ENCODE data around the gene ACOXL. TPM values are rescaled to one million over a fixed set of nuclear protein-coding genes. Genes with fewer than 3 reads are reported as not detected.

ACOXL gene
- total and polyA plus RNA-seq, 9 of the 15 experiments (the other 6 are each of a cell fraction or from before 2014, with no cell fraction given): 0.31 to 0.56 TPM; not detected in 7

DNA sequence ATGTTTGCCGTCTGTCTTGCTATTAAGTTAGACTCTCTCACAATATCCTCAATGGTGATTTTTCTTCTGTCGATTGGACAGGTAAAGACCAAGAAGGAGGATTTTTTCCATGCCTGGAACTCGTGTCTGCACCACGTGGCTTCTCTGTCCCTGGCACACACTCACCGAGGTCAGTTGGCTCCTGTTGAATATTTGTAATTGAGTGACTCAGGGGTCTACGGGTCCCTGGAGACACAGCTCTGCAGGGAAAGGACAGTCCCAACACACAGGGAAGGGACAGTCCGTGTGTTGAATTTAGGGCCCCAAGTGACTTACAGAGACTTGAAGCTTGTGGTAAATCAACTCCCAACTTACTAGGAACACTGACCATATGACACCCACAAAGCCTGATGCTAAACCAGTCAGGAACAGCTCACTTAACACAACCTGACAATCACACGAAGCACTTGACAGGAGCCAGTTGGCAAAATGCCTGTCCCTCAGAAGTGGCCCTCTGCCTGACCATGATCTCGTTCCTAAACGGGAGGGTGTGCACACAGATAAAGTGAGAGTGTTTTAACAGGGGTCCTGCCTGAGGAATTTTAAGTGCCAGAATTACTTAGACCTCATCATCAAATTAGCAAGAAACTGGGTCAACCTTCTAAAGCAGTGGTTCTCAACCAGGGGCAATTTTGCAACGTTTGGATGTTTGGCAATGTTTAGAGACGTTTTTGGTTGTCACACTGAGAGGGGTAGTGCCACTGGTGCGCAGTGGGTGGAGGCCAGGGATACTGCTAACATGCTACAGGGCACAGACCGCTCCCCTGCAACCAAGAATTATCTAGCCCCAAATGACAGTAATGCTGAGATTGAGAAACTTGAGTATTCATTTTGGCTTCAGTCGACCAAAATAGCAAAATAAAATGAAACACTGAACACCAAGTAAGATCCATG is 299.4 kb downstream of the ACOXL start:
- in situ Hi-C loops (cut with MboI) (no loop called here), intact Hi-C loops (cut with micrococcal nuclease) (no loop called here)
- H4K20me1 ChIP-seq (replicated peaks; ENCODE audit: control insufficient read depth, insufficient read depth, low read length): no peaks in the 10 kb centered on the region; the same call in 1 of the 2 replicates
- H3K9me1 ChIP-seq (ENCODE audit: control insufficient read depth, insufficient read depth, low read length): no peaks in the 10 kb centered on the region
- peaks cover 33 to 45% of the 10 kb centered on the region in 2 experiments for H3K27me3 ChIP-seq (ENCODE audit: control insufficient read depth in 2 of 2, insufficient read depth in 2 of 2, low read length in 2 of 2)
- ATAC-seq (no peak), DNase-seq (ENCODE audit: extremely low read depth in 1 of 4, low spot score in 3 of 4) (no peak), FAIRE-seq (no peak)
- no peak overlapping the region for H2AFZ ChIP-seq (ENCODE audit: low read depth, low read length)
- no peak overlapping the region for H3K9ac ChIP-seq (ENCODE audit: insufficient read depth in 1 of 2, low read depth in 2 of 2, low read length in 2 of 2)
- H3K4me2 ChIP-seq (ENCODE audit: insufficient read depth, low read length): no peak overlapping the region
- no peak overlapping the region for H3K27ac ChIP-seq (ENCODE audit: extremely low read depth, low read depth, low read length)
- WGBS (ENCODE audit: insufficient coverage, low coverage, missing lambda C conversion rate): 2% methylated on average over 15 of the region's 15 CpGs
- POLR2A ChIA-PET: interaction anchor here (0.6 kb wide), 1 partner anchor 669 kb away, joined by 3 read pairs; no protein-coding TSS in a partner anchor
- TF ChIP-seq SMAD4 (CRISPR knock-in tag; conservative IDR thresholded peaks at IDR 0.05) (no peak), MEIS2 (IDR thresholded peaks at IDR 0.05; ENCODE audit: partially characterized antibody) (no peak), SMC3 (conservative IDR thresholded peaks at IDR 0.05; ENCODE audit: insufficient read depth, low read depth, low read length) (no peak), GTF2F1 (IDR thresholded peaks at IDR 0.05; ENCODE audit: low read depth, low read length) (no peak), ZNF354B (CRISPR knock-in tag; IDR thresholded peaks at IDR 0.05) (no peak), NONO (IDR thresholded peaks at IDR 0.05; ENCODE audit: low read depth in 2 of 2, low read length in 1 of 2) (no peak), TARDBP (IDR thresholded peaks at IDR 0.05) (no peak), NFATC3 (IDR thresholded peaks at IDR 0.05) (no peak), FOXP1 (CRISPR knock-in tag; IDR thresholded peaks at IDR 0.05) (no peak), TAF9B (IDR thresholded peaks at IDR 0.05; ENCODE audit: partially characterized antibody) (no peak), XRCC3 (IDR thresholded peaks at IDR 0.05) (no peak), NEUROD1 (IDR thresholded peaks at IDR 0.05; ENCODE audit: borderline replicate concordance, low read depth, low read length, partially characterized antibody) (no peak)
- TF ChIP-seq, protein P1, sequence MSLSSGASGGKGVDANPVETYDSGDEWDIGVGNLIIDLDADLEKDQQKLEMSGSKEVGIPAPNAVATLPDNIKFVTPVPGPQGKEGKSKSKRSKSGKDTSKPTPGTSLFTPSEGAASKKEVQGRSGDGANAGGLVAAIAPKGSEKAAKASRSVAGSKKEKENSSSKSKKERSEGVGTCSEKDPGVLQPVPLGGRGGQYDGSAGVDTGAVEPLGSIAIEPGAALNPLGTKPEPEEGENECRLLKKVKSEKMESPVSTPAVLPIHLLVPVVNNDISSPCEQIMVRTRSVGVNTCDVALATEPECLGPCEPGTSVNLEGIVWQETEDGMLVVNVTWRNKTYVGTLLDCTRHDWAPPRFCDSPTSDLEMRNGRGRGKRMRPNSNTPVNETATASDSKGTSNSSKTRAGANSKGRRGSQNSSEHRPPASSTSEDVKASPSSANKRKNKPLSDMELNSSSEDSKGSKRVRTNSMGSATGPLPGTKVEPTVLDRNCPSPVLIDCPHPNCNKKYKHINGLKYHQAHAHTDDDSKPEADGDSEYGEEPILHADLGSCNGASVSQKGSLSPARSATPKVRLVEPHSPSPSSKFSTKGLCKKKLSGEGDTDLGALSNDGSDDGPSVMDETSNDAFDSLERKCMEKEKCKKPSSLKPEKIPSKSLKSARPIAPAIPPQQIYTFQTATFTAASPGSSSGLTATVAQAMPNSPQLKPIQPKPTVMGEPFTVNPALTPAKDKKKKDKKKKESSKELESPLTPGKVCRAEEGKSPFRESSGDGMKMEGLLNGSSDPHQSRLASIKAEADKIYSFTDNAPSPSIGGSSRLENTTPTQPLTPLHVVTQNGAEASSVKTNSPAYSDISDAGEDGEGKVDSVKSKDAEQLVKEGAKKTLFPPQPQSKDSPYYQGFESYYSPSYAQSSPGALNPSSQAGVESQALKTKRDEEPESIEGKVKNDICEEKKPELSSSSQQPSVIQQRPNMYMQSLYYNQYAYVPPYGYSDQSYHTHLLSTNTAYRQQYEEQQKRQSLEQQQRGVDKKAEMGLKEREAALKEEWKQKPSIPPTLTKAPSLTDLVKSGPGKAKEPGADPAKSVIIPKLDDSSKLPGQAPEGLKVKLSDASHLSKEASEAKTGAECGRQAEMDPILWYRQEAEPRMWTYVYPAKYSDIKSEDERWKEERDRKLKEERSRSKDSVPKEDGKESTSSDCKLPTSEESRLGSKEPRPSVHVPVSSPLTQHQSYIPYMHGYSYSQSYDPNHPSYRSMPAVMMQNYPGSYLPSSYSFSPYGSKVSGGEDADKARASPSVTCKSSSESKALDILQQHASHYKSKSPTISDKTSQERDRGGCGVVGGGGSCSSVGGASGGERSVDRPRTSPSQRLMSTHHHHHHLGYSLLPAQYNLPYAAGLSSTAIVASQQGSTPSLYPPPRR (CRISPR knock-in tag; IDR thresholded peaks at IDR 0.05; ENCODE audit: borderline replicate concordance): no peak
- TF ChIP-seq, protein P2, sequence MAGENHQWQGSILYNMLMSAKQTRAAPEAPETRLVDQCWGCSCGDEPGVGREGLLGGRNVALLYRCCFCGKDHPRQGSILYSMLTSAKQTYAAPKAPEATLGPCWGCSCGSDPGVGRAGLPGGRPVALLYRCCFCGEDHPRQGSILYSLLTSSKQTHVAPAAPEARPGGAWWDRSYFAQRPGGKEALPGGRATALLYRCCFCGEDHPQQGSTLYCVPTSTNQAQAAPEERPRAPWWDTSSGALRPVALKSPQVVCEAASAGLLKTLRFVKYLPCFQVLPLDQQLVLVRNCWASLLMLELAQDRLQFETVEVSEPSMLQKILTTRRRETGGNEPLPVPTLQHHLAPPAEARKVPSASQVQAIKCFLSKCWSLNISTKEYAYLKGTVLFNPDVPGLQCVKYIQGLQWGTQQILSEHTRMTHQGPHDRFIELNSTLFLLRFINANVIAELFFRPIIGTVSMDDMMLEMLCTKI (IDR thresholded peaks at IDR 0.05; ENCODE audit: partially characterized antibody): no peak
- no peaks in the 10 kb centered on the region for H3K36me3 ChIP-seq (ENCODE audit: control insufficient read depth, insufficient read depth, low read length)
- BruUV-seq (replicated peaks): no TSS peak
- CTCF ChIA-PET (ENCODE audit: low intra/inter-chr PET ratio): no interaction called here
- H3K4me3 ChIP-seq: no peak overlapping the region
- H3K79me2 ChIP-seq (ENCODE audit: control insufficient read depth, insufficient read depth, low read length): no peaks in the 10 kb centered on the region
- H3K4me1 ChIP-seq (replicated peaks in 1 of 2; ENCODE audit: control insufficient read depth in 2 of 2, insufficient read depth in 2 of 2, low read length in 2 of 2): no peaks in the 10 kb centered on the region
- no peaks in the 10 kb centered on the region for H3K9me3 ChIP-seq (replicated peaks; ENCODE audit: control insufficient read depth, insufficient read depth, low read depth, low read length)

Measured in K562 (cell line).